Upper lobe of right lung (tissue), 1 donor: ENCODE measurements around the gene EIF5A2. TPM values are rescaled to one million over a fixed set of nuclear protein-coding genes. Genes with fewer than 3 reads are reported as not detected.
"Not testable (repeated sequence)": the region's sequence is repeated elsewhere in the genome, so short reads cannot be mapped to it uniquely, and the experiment has no call there.

Source experiments
- ATAC-seq: fragments of 200-7000 bp; cut with Tn5 transposase; one replicate; pipeline ENCODE4 v1.9.1; 2020; ENCODE audit warnings: mild to moderate bottlenecking, moderate library complexity
- DNase-seq: peaks from one replicate; pipeline ENCODE4 v3.0.0-alpha.2; 2020
- H3K27ac ChIP-seq: fragments of 200-600 bp; one replicate; pipeline ENCODE4 v1.8.0; 2022
- H3K27me3 ChIP-seq: fragments of 200-600 bp; one replicate; pipeline ENCODE4 v1.8.0; 2022; ENCODE audit warnings: mild to moderate bottlenecking
- H3K36me3 ChIP-seq: fragments of 200-600 bp; one replicate; pipeline ENCODE4 v1.8.0; 2022
- H3K4me1 ChIP-seq: fragments of 200-600 bp; one replicate; pipeline ENCODE4 v1.8.0; 2022
- H3K4me3 ChIP-seq: fragments of 200-600 bp; one replicate; pipeline ENCODE4 v1.8.0; 2022; ENCODE audit warnings: mild to moderate bottlenecking
- H3K9me3 ChIP-seq: fragments of 200-600 bp; one replicate; pipeline ENCODE4 v1.8.0; 2022
- CTCF ChIP-seq: fragments of 200-600 bp; IDR thresholded peaks from one replicate; pipeline ENCODE4 v1.8.0; 2022; ENCODE audit warnings: antibody characterized with exemption
- intact Hi-C: fragments of 100-400 bp; cut with DNase I; formaldehyde crosslinking; loops from one replicate; pipeline ENCODE4 v1.11.0; 2022
- total RNA-seq: library from RNA; stranded (reverse); fragmentation: NEBNext Ultra II Directional; extraction: Animal tissue kit (Norgen Biotek cat#: 25700); gene quantifications from one replicate; pipeline ENCODE4 v1.2.1, GENCODE V29; 2021
- donor health status: DM: no; HTN: yes; CAD: no; lungs with severe emphysema.

Gene EIF5A2
- total RNA-seq, 1 donor from 2014 or later: 4.1 TPM

DNA sequence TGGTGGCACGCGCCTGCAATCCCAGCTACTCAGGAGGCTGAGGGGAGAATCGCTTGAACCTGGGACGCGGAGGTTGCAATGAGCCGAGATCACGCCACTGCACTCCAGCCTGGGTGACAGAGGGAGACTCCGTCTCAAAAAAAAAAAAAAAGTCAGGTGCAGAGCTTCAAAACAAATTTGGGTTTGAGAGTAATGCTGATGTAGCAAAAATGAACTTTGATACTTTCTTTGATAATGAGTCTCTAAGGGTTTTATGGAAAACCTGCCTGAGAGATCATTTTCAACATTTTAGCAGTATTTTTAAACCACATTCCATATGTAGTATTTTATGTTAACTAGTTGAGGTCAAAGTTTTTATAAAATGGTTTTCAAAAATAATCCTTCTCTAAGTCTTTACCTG lies 14.5 kb downstream of the EIF5A2 start:
- Histone ChIP-seq H3K4me1 (no peaks in the 10 kb centered on the region), H3K27me3 (no peaks in the 10 kb centered on the region), H3K27ac (no peak overlapping the region), H3K36me3 (no peaks in the 10 kb centered on the region), H3K9me3 (no peaks in the 10 kb centered on the region), H3K4me3 (no peak overlapping the region)
- intact Hi-C loops: no loop called here
- no peak for TF ChIP-seq CTCF
- DNase-seq: no peak
- no peak for ATAC-seq

DNA sequence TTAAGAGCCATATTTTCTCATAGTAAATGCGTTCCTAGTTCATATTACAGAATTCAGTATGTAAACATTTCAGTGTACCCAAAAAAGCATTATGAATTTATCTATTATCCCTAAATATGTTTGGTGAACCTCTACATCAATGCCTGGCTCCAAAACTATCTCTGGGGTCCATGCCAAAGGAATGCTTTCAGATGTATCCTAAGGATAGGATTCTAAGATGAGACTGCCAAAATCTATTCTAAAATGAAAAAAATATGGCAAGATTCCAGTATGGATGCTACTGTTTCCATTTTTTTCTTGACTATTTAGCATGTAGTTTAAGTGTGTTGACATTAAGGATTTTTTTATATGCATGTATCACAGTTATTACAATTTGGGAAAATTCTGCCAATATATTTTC lies 18.8 kb downstream of the EIF5A2 start:
- H3K36me3 ChIP-seq: no peaks in the 10 kb centered on the region
- H3K27ac ChIP-seq: no peak overlapping the region
- no peak overlapping the region for H3K4me3 ChIP-seq
- no peaks in the 10 kb centered on the region for H3K9me3 ChIP-seq
- intact Hi-C loops: no loop called here
- no peak for TF ChIP-seq CTCF
- no peak for ATAC-seq
- H3K27me3 ChIP-seq: no peaks in the 10 kb centered on the region
- no peak for DNase-seq
- no peaks in the 10 kb centered on the region for H3K4me1 ChIP-seq

GRCh38 chr3:170889132-170889531 lies 19.3 kb downstream of the EIF5A2 start:
- DNase-seq (no peak), ATAC-seq (no peak)
- no peaks in the 10 kb centered on the region for H3K27me3 ChIP-seq

DNA sequence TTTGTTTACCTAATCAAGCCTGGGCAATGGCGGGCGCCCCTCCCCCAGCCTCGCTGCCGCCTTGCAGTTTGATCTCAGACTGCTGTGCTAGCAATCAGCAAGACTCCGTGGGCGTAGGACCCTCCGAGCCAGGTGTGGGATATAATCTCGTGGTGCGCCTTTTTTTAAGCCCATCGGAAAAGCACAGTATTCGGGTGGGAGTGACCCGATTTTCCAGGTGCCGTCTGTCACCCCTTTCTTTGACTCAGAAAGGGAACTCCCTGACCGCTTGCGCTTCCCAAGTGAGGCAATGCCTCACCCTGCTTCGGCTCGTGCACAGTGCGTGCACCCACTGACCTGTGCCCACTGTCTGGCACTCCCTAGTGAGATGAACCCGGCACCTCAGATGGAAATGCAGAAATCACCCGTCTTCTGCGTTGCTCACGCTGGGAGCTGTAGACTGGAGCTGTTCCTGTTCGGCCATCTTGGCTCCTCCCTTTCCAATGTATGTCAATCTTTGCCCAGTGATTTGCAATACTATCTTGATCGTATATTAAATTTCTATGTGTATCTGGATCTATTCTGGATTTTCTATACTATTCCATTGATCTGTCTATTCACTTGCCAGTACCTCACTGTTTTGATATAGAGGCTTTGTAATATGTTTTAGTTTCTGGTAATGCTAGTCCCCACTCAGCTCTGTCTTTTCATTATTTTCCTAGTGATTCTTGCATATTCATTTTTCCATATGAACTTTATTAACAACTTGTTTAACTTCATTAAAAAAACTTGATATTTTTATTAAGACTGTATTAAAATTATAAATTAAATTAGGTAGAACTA lies 24.1 kb downstream of the EIF5A2 start:
- intact Hi-C loops, H3K9me3 ChIP-seq, ATAC-seq, H3K4me1 ChIP-seq, H3K36me3 ChIP-seq, H3K4me3 ChIP-seq, H3K27ac ChIP-seq, H3K27me3 ChIP-seq, DNase-seq: not testable (repeated sequence)

More at GRCh38 chr3:170889132-170889531, 19.3 kb downstream of the EIF5A2 start:
- no peak for TF ChIP-seq CTCF
- H3K4me1 ChIP-seq: no peaks in the 10 kb centered on the region
- no peaks in the 10 kb centered on the region for H3K9me3 ChIP-seq
- no peak overlapping the region for H3K27ac ChIP-seq
- no peaks in the 10 kb centered on the region for H3K36me3 ChIP-seq
- intact Hi-C loops: no loop called here
- no peak overlapping the region for H3K4me3 ChIP-seq

DNA sequence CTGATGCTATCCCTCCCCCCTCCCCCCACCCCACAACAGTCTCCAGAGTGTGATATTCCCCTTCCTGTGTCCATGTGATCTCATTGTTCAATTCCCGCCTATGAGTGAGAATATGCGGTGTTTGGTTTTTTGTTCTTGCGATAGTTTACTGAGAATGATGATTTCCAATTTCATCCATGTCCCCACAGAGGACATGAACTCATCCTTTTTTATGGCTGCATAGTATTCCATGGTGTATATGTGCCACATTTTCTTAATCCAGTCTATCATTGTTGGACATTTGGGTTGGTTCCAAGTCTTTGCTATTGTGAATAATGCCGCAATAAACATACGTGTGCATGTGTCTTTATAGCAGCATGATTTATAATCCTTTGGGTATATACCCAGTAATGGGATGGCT lies 29.7 kb downstream of the EIF5A2 start:
- H3K4me1 ChIP-seq, H3K9me3 ChIP-seq, H3K36me3 ChIP-seq, H3K4me3 ChIP-seq, DNase-seq, H3K27me3 ChIP-seq, ATAC-seq, intact Hi-C loops, H3K27ac ChIP-seq: not testable (repeated sequence)

DNA sequence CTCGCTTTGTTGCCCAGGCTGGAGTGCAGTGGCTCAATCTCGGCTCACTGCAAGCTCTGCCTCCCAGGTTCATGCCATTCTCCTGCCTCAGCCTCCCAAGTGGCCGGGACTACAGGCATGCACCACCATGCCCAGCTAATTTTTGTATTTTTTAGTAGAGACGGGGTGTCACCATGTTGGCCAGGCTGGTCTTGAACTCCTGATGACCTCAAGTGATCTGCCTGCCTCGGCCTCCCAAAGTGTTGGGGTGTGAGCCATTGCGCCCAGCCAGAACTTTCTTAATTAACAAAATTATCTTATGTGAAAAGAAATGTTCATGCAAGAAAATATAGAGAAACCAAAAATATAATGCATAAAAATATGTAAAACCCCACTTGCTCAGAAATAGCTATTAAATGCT lies 31.1 kb downstream of the EIF5A2 start:
- H3K4me1 ChIP-seq, ATAC-seq, H3K4me3 ChIP-seq, H3K27ac ChIP-seq, H3K9me3 ChIP-seq, intact Hi-C loops, H3K36me3 ChIP-seq, DNase-seq, H3K27me3 ChIP-seq: not testable (repeated sequence)

- Histone ChIP-seq H3K9me3 (no peaks in the 10 kb centered on the region), H3K36me3 (no peaks in the 10 kb centered on the region), H3K27ac (no peak overlapping the region), H3K4me1 (no peaks in the 10 kb centered on the region), H3K4me3 (no peak overlapping the region), H3K27me3 (no peaks in the 10 kb centered on the region)
- intact Hi-C loops: no loop called here
- ATAC-seq (no peak), DNase-seq (no peak)
- no peak for TF ChIP-seq CTCF
Observed at GRCh38 chr3:170876537-170876936, 31.9 kb downstream of the EIF5A2 start.
